ENCODE data around the gene LRCH3.

LRCH3 gene

GRCh38 chr3:197793247-197793646 is 2.2 kb downstream of the LRCH3 start:
- no peak for DNase-seq

DNA sequence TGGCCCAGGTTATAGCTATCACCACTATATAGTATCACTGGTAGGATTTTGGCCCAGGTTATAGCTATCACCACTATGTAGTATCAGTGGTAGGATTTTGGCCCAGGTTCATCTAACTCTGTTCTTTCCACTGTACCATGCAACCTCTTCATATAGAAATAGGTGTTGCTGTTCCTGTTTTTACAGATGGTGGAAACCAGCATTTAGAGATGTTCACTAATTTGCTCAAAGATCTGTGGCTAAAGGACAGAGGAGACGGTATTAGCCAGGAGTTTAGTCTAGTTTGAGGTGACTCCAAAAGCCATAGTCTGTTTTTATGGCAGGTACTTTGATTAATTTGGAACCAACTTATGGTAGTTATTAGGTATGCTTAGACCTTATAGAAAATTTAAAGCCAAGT is 3.1 kb downstream of the LRCH3 start:
- DNase-seq = no peak

DNA sequence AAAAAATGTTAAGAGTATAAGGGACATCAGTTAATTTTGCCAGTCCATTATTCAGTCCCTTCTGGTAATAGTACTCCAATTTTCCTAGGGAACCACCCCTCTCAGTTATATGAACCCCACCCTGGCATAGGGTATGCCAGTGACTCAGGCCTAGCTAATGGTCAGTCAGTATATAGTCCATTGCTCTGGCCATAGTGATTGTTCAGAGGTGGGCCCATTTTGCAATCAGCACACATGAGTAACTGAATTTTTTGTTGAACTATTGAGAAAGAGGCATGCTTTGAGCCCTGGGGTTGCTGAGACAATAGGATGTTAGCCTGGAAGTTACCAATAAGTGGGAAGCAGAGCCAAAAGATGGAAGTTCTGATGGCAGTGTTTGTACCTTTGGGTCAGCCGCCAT is 4.1 kb downstream of the LRCH3 start:
- no peak for DNase-seq

DNA sequence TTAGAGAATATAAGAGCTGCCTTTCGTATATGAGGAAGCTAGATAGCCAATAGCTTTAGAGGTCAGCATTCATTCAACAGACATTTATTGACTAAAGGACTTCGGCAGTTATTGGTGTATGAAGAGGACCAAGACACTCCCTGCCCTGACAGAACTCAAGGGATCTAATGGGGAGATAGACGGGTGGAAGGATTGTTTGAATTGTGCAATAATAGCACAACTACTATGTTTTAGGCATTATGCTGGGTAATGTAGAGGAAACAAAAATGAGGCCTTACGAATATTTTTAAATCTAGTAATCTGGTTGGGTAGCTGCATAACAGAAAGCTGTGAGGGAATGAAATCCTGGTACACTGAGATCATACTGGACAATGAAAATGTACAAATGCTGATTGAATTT is 5.0 kb downstream of the LRCH3 start:
- DNase-seq = no peak

- no peak for DNase-seq
Observed at GRCh38 chr3:197798863-197799262, 7.8 kb downstream of the LRCH3 start.

GRCh38 chr3:197800379-197800778 is 9.3 kb downstream of the LRCH3 start:
- DNase-seq = no peak

GRCh38 chr3:197801891-197802778 is 11.1 kb downstream of the LRCH3 start:
- peak; percentile 49 for DNase-seq

- no peak for DNase-seq
Observed at GRCh38 chr3:197802779-197803459, 11.9 kb downstream of the LRCH3 start.

- DNase-seq = no peak
Observed at GRCh38 chr3:197804511-197804910, 13.5 kb downstream of the LRCH3 start.

DNA sequence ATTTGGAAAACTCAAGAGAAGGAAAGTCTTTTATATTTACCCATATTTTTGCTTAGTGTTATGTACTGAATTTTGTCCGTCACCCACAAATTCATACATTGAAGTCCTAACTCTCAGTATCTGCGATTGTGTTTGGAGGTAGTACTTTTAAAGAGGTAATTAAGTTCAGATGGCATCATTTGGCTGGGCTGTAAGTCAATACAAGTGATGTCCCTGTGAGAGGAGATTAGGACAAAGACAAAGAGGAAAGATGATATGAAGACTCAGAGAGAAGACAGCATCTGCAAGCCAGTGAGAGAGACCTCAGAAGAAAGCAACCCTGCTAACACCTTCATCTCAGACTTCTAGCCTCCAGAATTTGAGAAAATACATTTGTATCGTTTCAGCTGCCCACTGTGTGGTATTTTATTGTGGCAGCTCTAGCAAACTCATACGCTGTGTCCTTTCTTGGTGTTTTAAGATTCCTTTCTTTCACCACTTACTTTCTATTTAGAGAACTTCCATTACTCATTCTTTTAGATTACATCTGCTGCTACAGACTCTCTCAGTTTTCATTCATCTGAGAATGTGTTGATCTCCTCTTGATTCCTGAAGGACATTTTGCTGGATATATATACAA is 17.0 kb downstream of the LRCH3 start:
- DNase-seq = no peak

DNA sequence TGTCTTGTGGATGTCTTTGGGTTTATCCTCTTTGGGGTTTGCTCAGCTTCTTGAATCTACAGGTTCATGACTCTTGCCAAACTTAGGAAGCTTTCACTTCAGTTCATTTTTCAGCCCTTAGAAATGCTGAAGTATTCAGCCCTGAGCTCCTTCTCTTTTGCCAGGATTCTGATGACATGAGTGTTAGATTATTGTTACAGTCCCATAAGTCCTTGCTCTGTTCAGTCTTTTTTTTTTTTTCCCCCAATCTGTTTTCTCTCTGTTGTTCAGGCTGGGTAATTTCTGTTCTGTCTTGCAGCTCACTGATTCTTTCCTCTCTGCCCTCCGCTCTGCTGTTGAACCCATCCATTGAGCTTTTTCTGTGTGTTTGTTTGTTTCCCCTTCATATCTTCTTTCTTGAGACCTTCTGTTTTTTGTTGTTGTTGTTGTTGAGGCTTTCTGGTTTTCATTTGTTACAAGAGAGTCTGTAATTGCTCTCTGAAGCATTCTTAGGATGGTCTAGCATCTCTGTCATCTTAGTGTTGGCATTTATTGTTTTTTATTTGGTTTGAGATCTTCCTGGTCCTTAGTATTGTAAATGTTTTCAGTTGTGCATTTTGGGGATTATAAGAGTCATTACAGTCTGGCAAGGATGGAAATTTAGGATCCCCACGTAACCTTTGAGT is 18.4 kb downstream of the LRCH3 start:
- DNase-seq = no peak

DNA sequence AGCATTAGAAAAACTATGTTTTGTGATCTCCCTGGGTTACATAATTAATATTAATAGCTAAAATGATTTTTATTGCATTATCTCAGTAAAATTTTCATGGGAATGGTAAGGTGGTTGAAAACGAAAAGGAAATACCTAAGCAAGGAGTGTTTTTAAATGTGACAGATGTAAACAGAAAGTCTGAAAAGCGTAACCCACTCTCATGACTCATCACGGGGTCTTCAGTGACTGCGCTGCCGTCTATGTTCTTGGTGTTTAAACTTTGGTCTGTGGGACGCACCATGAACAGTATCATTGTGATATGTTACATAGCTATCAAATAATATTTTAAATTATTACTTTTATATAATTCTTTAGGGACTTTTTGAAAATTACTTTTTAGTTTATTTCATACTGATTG is 19.8 kb downstream of the LRCH3 start:
- DNase-seq = no peak

GRCh38 chr3:197811343-197811742 is 20.3 kb downstream of the LRCH3 start:
- no peak for DNase-seq

DNA sequence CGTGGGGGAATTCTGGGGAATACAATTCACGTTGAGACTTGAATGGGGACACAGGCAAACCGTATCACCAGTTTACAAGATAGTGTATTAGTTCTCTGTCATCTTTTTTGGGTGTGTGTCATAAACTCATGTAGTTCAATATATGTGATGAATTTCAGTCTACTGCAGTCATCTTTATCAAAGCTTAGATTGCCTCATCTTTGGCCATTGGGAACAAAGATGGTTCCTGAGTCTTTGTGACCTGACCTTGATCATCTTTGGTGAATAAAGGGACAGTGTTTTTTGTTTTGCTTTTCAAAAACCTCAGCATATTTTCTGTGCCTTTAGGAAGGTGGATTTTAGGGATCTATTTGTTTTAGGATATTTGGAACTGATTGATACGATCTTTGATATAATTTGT is 23.3 kb downstream of the LRCH3 start:
- no peak for DNase-seq

DNA sequence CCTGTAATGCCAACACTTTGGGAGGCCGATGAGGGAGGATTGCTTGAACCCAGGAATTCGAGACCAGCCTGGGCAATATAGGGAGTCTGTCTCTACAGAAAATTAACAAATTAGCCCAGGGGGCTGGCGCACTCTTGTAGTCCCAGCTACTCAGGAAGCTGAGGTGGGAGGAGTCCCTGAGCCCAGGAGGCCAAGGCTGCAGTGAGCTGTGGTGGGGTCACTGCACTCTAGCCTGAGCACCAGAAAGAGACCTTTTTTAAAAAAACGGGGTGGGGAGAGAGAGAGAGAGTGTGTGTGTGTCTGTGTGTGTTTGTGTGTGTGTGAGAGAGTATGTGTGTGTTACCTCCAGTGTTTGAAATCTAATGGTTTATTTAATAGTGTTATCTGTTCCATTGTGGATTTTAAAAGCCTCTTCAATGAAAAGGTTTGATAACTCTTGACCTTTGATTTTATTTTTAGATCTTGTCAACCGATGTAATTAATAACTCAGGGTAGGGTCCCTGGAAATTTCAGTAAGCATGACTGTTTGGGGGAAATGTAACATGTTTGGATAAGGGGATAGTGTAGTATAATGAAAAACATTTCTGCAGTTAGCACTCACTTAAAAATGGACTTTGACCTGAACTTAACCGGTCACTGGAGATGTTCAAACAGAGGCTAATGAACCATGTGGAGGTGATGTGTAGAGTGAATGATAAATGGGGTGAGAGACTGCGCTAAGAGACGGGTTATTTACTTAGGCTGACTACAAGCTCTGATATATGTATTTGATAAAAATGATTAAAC is 29.7 kb downstream of the LRCH3 start:
- no peak for DNase-seq

GRCh38 chr3:197829397-197830045 is 38.5 kb downstream of the LRCH3 start:
- no peak for DNase-seq

- no peak for DNase-seq
Observed at GRCh38 chr3:197830308-197830966, 39.4 kb downstream of the LRCH3 start.

DNA sequence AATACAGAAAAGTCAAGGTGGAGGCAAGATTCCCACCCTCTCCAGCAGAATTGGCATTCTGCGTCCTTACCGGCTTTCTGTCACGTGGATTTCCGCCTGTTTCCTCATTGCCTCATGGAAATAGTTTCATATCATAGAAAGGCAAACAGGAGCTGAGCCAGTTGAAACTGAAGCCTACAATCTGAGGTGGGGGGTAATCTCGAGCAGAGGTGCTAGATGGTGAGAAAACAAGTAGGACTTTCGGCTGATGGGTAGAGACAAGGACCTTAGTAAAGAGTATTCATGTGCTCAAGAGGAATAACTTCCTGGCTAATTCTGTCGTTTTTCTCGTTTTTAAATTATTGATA is 39.9 kb downstream of the LRCH3 start:
- no peak for DNase-seq

DNA sequence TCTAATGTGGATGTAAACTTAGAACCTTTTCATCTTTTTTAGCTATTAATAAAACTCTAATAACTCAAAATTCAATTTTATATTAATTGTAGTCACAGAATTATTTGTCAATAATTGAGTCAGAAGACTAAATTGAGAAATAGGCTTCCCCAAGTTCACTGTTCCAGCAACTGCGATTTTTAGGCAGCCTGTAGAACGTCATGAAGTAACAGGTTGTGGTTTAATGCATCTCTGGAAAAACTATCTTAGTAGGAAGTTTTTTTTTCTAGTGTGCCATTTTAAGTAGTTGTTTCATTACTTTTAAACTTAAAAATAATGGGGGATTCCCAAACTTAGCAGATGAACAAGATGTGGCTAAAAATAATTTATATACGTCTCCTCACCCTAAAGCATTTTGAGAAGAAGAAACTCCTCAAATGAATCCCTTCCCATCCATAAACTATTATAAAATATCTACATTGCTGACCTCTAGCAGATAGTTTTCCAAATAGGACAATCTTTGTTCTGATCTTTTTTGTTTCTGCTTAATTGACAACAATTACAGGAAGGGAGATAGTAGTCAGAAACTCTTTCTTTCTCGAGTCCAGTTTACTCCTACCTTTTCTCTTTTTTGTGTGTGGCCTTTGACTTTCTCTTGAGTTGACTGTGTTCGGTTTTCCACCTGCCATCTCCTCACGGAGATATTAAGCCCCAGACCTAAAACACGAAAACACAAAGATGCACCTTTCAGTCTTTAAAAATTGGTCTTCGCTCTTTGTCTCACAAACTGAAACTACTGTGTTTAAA is 43.1 kb downstream of the LRCH3 start:
- no peak for DNase-seq

GRCh38 chr3:197835509-197835908 is 44.5 kb downstream of the LRCH3 start:
- no peak for DNase-seq

DNA sequence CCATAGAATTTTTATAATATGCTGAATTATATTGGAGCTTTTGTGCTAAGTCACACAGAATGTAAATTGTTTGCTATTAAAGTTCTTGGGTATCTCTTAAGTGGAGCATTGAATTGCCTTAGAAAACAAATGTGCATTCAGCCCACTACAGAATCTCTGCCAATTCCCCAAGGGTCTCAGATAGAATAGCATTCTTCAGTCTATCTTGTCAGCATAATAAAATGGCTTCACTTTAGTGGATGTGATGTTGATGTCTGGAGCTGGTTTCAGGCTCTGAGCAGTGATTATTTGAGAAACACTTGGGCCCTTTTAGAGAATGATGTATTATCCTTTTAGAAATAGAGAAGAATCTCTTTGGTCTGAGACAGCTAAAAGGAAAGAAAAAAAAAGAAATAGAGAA is 45.2 kb downstream of the LRCH3 start:
- DNase-seq = no peak
